HG03457 (cell line): ENCODE data around the gene PLOD3.

Experiments
- ATAC-seq: cut with Tn5 transposase; IDR thresholded peaks from one replicate; pipeline ENCODE4 v1.9.1; 2021; ENCODE audit warnings: moderate number of reproducible peaks; ENCODE audit not compliant: unreplicated experiment

The PLOD3 gene

GRCh38 chr7:101239191-101239950 lies 22.0 kb upstream of the PLOD3 start:
- ATAC-seq, result no peak

- ATAC-seq, result no peak
Observed at GRCh38 chr7:101238226-101239182, 21.1 kb upstream of the PLOD3 start.

GRCh38 chr7:101237206-101238067 lies 20.1 kb upstream of the PLOD3 start, which contains the start of gene CLDN15:
Gene CLDN15, minus strand, starts transcription at chr7:101237802. Its CDS starts 221 bp downstream, at chr7:101237581.
- no peak for ATAC-seq

- no peak for ATAC-seq
Observed at GRCh38 chr7:101236292-101236835, 19.0 kb upstream of the PLOD3 start.

GRCh38 chr7:101235522-101235921 lies 18.1 kb upstream of the PLOD3 start:
- no peak for ATAC-seq

- no peak for ATAC-seq
Observed at GRCh38 chr7:101235050-101235449, 17.7 kb upstream of the PLOD3 start.

GRCh38 chr7:101234636-101235035 lies 17.3 kb upstream of the PLOD3 start:
- ATAC-seq, result no peak

GRCh38 chr7:101233907-101234547 lies 16.6 kb upstream of the PLOD3 start:
- no peak for ATAC-seq

GRCh38 chr7:101232141-101232850 lies 14.9 kb upstream of the PLOD3 start:
- no peak for ATAC-seq

GRCh38 chr7:101231644-101232043 lies 14.3 kb upstream of the PLOD3 start:
- no peak for ATAC-seq

- no peak for ATAC-seq
Observed at GRCh38 chr7:101226721-101227120, 9.3 kb upstream of the PLOD3 start.

GRCh38 chr7:101225650-101226049 lies 8.3 kb upstream of the PLOD3 start:
- no peak for ATAC-seq

GRCh38 chr7:101223528-101223927 lies 6.1 kb upstream of the PLOD3 start:
- no peak for ATAC-seq

GRCh38 chr7:101222275-101222830 lies 5.0 kb upstream of the PLOD3 start:
- no peak for ATAC-seq

- no peak for ATAC-seq
Observed at GRCh38 chr7:101220295-101220694, 2.9 kb upstream of the PLOD3 start.

GRCh38 chr7:101218236-101219125 lies 1.1 kb upstream of the PLOD3 start:
- peak; percentile 5 for ATAC-seq

GRCh38 chr7:101216860-101217387 lies 457 bp downstream of the PLOD3 start:
- peak; percentile 13 for ATAC-seq
